Brain microvascular endothelial cell (primary cell): ENCODE results near the gene NACAD.

Experiments used
- DNase-seq: peaks from one replicate; pipeline ENCODE4 v3.0.0-alpha.2; 2020
- H3K27ac ChIP-seq: fragments of 250-450 bp; sonication (Bioruptor Pico); 2 replicates; pipeline ENCODE4 v1.5.1; 2020; ENCODE audit warnings: mild to moderate bottlenecking, moderate library complexity
- H3K27me3 ChIP-seq: fragments of 250-450 bp; sonication (Bioruptor Pico); replicated peaks from 2 replicates; pipeline ENCODE4 v1.5.1; 2020; ENCODE audit warnings: mild to moderate bottlenecking
- H3K36me3 ChIP-seq: fragments of 250-450 bp; sonication (Bioruptor Pico); replicated peaks from 2 replicates; pipeline ENCODE4 v1.5.1; 2020; ENCODE audit warnings: mild to moderate bottlenecking
- H3K4me3 ChIP-seq: 2 replicates; pipeline ENCODE4 v1.5.1; 2011; ENCODE audit warnings: low read depth, mild to moderate bottlenecking, control low read depth, low read length, moderate library complexity
- in situ Hi-C: cut with HindIII; loops from 2 replicates; pipeline ENCODE4 v1.10.0; 2017; ENCODE audit warnings: low sequenced_read_pairs, low pct_ligation_motif_present
- TF ChIP-seq, protein P1 (sequence below): IDR thresholded peaks from 2 replicates; pipeline ENCODE4 v1.5.1; 2011; ENCODE audit warnings: low read depth, mild to moderate bottlenecking, moderate library complexity, low read length, control low read depth, inconsistent platforms; ENCODE audit errors: missing control alignments

Gene NACAD, protein sequence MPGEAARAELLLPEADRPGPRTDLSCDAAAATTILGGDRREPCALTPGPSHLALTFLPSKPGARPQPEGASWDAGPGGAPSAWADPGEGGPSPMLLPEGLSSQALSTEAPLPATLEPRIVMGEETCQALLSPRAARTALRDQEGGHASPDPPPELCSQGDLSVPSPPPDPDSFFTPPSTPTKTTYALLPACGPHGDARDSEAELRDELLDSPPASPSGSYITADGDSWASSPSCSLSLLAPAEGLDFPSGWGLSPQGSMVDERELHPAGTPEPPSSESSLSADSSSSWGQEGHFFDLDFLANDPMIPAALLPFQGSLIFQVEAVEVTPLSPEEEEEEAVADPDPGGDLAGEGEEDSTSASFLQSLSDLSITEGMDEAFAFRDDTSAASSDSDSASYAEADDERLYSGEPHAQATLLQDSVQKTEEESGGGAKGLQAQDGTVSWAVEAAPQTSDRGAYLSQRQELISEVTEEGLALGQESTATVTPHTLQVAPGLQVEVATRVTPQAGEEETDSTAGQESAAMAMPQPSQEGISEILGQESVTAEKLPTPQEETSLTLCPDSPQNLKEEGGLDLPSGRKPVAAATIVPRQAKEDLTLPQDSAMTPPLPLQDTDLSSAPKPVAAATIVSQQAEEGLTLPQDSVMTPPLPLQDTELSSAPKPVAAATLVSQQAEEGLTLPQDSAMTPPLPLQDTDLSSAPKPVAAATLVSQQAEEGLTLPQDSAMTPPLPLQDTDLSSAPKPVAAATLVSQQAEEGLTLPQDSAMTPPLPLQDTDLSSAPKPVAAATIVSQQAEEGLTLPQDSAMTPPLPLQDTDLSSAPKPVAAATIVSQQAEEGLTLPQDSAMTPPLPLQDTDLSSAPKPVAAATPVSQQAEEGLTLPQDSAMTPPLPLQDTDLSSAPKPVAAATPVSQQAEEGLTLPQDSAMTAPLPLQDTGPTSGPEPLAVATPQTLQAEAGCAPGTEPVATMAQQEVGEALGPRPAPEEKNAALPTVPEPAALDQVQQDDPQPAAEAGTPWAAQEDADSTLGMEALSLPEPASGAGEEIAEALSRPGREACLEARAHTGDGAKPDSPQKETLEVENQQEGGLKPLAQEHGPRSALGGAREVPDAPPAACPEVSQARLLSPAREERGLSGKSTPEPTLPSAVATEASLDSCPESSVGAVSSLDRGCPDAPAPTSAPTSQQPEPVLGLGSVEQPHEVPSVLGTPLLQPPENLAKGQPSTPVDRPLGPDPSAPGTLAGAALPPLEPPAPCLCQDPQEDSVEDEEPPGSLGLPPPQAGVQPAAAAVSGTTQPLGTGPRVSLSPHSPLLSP (N-terminal part only)

DNA sequence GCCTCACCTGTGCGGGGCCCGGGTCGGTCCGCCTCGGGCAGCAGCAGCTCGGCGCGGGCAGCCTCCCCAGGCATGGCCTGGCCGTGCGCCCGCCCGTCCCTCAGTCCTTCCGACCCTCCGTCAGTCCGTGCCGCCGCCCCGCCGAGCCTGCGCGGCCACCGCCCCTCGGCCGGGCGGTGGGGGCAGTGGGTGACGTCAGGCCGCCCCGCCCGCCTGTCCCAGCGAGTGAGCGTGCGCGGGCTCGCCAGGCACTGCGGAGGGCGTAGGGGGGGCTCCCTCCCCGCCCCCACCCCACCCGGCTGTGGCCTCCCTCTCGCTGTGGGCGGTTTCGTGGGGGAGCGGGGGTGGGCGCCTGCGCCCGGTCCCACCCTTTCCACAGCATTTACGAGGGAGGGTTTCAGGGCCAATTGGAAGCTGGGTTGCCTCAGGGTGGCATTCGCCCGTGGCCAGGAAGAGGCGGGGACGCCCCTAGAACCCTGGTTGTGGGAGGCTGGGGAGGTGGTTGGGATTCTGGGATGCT lies at the start of gene NACAD:
Gene NACAD, minus strand, starts transcription at position 149 of the 520 bp plus-strand sequence. Its CDS starts 75 bp downstream, at position 74.
- Histone ChIP-seq H3K4me3 (peak within 1 kb of the TSS; percentile 52), H3K27ac (no peak within 1 kb of the TSS), H3K27me3 (no peaks in the 10 kb centered on the region), H3K36me3 (no peaks in the 10 kb centered on the region)
- no peak for DNase-seq
- TF ChIP-seq, protein P1, sequence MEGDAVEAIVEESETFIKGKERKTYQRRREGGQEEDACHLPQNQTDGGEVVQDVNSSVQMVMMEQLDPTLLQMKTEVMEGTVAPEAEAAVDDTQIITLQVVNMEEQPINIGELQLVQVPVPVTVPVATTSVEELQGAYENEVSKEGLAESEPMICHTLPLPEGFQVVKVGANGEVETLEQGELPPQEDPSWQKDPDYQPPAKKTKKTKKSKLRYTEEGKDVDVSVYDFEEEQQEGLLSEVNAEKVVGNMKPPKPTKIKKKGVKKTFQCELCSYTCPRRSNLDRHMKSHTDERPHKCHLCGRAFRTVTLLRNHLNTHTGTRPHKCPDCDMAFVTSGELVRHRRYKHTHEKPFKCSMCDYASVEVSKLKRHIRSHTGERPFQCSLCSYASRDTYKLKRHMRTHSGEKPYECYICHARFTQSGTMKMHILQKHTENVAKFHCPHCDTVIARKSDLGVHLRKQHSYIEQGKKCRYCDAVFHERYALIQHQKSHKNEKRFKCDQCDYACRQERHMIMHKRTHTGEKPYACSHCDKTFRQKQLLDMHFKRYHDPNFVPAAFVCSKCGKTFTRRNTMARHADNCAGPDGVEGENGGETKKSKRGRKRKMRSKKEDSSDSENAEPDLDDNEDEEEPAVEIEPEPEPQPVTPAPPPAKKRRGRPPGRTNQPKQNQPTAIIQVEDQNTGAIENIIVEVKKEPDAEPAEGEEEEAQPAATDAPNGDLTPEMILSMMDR: no peak
- in situ Hi-C loops: no loop called here

DNA sequence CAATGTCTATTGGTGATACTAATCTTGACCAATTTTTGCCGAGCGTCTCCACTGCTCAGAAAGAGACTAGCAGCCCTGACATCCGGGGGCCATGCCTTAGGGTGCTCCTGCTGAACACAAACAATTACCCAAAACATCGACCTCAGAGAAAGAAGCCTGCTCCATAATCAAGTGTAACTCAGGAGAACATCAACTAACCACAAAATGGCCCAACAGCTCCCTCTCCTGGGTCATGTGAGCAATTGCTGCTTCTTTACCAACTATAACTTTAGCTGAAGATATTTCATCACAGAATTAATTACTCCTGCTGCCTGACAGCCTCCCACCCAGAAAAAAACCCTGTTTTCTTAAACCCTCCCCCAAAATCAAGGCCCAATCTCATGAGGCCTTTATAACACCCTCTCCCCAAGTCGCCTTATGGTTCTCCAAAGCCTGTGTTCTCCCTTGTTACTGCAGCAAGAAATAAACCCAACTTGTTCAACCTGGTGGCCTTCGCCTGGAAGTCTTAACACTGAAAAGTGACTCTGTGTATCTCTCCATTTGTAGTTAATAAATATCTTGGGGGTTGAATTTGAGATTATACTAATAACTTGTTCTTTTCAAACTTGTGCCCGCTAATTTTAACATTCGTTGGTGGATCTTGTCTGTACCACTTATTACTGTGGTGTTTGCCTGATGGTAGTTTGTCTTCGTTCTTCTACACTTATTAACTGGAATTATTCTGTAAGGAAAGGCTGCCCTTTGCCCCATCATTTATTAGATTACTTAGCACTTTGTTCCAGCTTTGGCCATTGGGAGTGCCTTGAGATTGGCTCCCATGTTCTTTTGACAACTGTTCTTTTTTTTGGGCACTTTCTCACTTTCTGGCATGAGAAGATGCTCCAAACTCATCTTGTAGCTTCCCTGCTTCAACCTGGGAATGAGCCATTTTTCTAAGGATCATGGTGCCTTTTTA lies 47.6 kb upstream of the NACAD start:
- H3K36me3 ChIP-seq: no peaks in the 10 kb centered on the region
- no peak overlapping the region for H3K27ac ChIP-seq
- in situ Hi-C loops: no loop called here
- no peaks in the 10 kb centered on the region for H3K27me3 ChIP-seq
- no peak overlapping the region for H3K4me3 ChIP-seq
- peak; percentile 44 for DNase-seq
- TF ChIP-seq, protein P1: peak; percentile 87

DNA sequence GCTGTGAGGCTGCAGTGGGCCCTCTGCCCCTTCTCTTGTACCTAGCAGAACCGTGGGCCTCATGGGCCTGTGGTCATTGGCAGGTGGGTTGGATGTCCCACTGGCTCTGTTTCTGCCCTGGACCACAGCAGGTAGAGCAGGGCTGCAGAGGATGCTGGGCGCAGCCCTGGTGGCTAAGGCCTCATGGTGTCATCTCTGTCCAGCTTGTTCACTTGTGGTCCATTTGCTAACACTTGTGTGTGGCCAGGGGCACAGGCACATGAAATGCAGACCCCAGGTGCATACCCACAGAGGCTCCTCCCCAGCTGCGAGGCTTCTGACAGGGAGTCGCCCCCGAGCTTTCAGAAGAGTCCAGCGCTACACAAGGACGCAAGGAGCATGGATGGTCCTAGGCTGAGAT lies 45.1 kb upstream of the NACAD start:
- Histone ChIP-seq H3K27me3 (no peaks in the 10 kb centered on the region), H3K4me3 (no peak overlapping the region), H3K36me3 (no peaks in the 10 kb centered on the region), H3K27ac (no peak overlapping the region)
- DNase-seq: no peak
- TF ChIP-seq, protein P1: no peak
- in situ Hi-C loops: no loop called here

DNA sequence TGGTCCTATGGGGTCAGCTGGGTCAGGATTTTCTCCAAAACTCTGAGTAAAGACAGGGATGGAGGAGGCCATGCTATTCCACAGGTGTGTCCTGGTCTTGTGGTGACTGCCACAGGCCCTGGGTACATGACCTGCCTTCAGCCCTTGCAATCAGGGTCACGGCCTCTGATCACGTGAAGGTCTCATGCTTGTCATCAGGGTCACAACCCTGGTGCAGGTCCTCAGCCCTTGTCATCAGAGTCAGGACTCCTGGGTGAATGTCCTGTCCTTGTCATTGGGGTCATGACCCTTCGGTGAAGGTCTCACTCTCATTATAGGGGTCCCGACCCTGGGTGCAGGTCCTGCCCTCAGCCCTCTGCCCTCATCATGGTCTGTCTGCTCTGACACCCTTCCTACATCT lies 44.6 kb upstream of the NACAD start:
- Histone ChIP-seq H3K4me3 (no peak overlapping the region), H3K27ac (no peak overlapping the region), H3K36me3 (no peaks in the 10 kb centered on the region), H3K27me3 (no peaks in the 10 kb centered on the region)
- in situ Hi-C loops: no loop called here
- TF ChIP-seq, protein P1: no peak
- no peak for DNase-seq
